ENCODE results near the gene BEX1.
"Not testable (repeated sequence)": the region's sequence is repeated elsewhere in the genome, so short reads cannot be mapped to it uniquely, and the experiment has no call there.

Gene BEX1

GRCh38 chrX:103063918-103064434 lies at the start of gene BEX1:
Gene BEX1, minus strand, starts transcription at chrX:103064171. Its CDS starts 897 bp downstream, at chrX:103063274.
- DNase-seq (ENCODE audit: low read depth), result peak; percentile 62
- H3K4me3 ChIP-seq (ENCODE audit: low read length), result peak within 1 kb of the TSS; percentile 57

GRCh38 chrX:103109497-103109896 lies 45.5 kb upstream of the BEX1 start:
- not testable (repeated sequence) for DNase-seq (ENCODE audit: low read depth)

More at GRCh38 chrX:103063918-103064434, at the start of gene BEX1:
- TF ChIP-seq CTCF (conservative IDR thresholded peaks at IDR 0.05; ENCODE audit: low read depth, low read length), result no peak

GRCh38 chrX:103107836-103108235 lies 43.9 kb upstream of the BEX1 start:
- TF ChIP-seq CTCF (conservative IDR thresholded peaks at IDR 0.05; ENCODE audit: low read depth, low read length), result no peak
- H3K4me3 ChIP-seq (ENCODE audit: low read length), result no peak overlapping the region
- DNase-seq (ENCODE audit: low read depth), result no peak

More at GRCh38 chrX:103109497-103109896, 45.5 kb upstream of the BEX1 start:
- H3K4me3 ChIP-seq (ENCODE audit: low read length), result not testable (repeated sequence)

DNA sequence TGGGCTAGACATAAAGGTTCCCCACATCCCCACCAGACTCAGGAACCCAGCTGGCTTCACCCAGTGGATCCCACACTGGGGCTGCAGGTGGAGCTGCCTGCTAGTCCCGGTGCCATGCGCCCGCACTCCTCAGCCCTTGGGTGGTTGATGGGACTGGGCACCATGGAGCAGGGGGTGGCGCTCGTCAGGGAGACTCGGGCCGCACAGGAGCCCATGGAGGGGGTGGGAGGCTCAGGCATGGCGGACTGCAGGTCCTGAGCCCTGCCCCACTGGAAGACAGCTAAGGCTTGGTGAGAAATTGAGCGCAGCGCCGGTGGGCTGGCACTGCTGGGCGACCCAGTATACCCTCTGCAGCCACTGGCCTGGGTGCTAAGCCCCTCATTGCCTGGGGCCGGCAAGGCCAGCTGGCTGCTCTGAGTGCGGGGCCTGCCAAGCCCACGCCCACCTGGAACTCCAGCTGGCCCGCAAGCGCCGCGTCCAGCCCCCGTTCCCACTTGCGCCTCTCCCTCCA lies 43.3 kb upstream of the BEX1 start:
- DNase-seq (ENCODE audit: low read depth); H3K4me3 ChIP-seq (ENCODE audit: low read length): not testable (repeated sequence)

GRCh38 chrX:103104370-103104769 lies 40.4 kb upstream of the BEX1 start:
- DNase-seq (ENCODE audit: low read depth), result not testable (repeated sequence)

GRCh38 chrX:103103866-103104265 lies 39.9 kb upstream of the BEX1 start:
- H3K4me3 ChIP-seq (ENCODE audit: low read length); DNase-seq (ENCODE audit: low read depth): not testable (repeated sequence)

More at GRCh38 chrX:103104370-103104769, 40.4 kb upstream of the BEX1 start:
- H3K4me3 ChIP-seq (ENCODE audit: low read length), result not testable (repeated sequence)

- DNase-seq (ENCODE audit: low read depth), result no peak
- TF ChIP-seq CTCF (conservative IDR thresholded peaks at IDR 0.05; ENCODE audit: low read depth, low read length), result no peak
- no peak overlapping the region for H3K4me3 ChIP-seq (ENCODE audit: low read length)
Measured at GRCh38 chrX:103101299-103102042, 37.5 kb upstream of the BEX1 start.

GRCh38 chrX:103100484-103100883 lies 36.5 kb upstream of the BEX1 start:
- no peak for TF ChIP-seq CTCF (conservative IDR thresholded peaks at IDR 0.05; ENCODE audit: low read depth, low read length)
- DNase-seq (ENCODE audit: low read depth), result no peak
- H3K4me3 ChIP-seq (ENCODE audit: low read length), result no peak overlapping the region

DNA sequence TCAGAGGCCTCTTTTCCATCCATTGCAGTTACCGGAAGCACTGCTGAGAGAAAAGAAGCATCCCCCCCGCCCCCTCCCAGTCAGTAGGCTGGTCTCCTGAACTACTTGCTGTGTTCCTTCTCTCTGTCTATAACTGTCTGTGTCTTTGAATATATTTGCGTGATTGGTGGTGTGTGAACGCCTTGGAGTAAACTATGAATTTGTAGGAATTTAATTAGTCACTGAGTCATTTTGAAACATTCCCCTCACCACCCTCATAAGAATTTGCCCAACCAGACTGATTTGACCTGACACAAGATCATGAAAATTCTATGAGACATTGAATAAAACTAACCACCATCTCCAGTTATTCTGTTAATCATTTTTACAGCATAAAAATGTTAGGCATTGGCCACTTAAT lies 35.7 kb upstream of the BEX1 start:
- peak; percentile 34 for DNase-seq (ENCODE audit: low read depth)
- no peak overlapping the region for H3K4me3 ChIP-seq (ENCODE audit: low read length)
- no peak for TF ChIP-seq CTCF (conservative IDR thresholded peaks at IDR 0.05; ENCODE audit: low read depth, low read length)
